Mesodermal cell (in vitro differentiated cells): ENCODE results near the gene TSPAN4.

ENCODE experiments used
- H3K27ac ChIP-seq: 2 replicates; pipeline ENCODE4 v1.7.0; 2013; ENCODE audit warnings: mild to moderate bottlenecking, low read depth, low read length, moderate library complexity; ENCODE audit not compliant: severe bottlenecking
- H3K36me3 ChIP-seq: 2 replicates; pipeline ENCODE4 v1.7.1; 2013; ENCODE audit warnings: mild to moderate bottlenecking, low read length, moderate library complexity; ENCODE audit not compliant: control insufficient read depth, insufficient read depth
- H3K4me1 ChIP-seq: one replicate; pipeline ENCODE4 v1.7.1; 2013; ENCODE audit warnings: mild to moderate bottlenecking, low read length; ENCODE audit not compliant: insufficient read depth, control insufficient read depth, poor library complexity, severe bottlenecking
- H3K4me3 ChIP-seq: 2 replicates; pipeline ENCODE4 v1.7.0; 2013; ENCODE audit warnings: low read length, control low read depth, mild to moderate bottlenecking; ENCODE audit not compliant: insufficient read depth, poor library complexity, severe bottlenecking; ENCODE audit errors: extremely low read depth
- H3K9me3 ChIP-seq: 2 replicates; pipeline ENCODE4 v1.7.1; 2013; ENCODE audit warnings: mild to moderate bottlenecking, low read length, moderate library complexity; ENCODE audit not compliant: control insufficient read depth
- WGBS, 2 experiments: methylation state at CpG; one replicate each; pipeline ENCODE4 v1.1.5; 2013; ENCODE audit warnings: missing lambda C conversion rate in 2 of 2; ENCODE audit not compliant: insufficient coverage in 2 of 2; 5-methylcytosine and 5-hydroxymethylcytosine counted together

The TSPAN4 gene

GRCh38 chr11:837990-838307, 4.7 kb upstream of the TSPAN4 start:
- H3K36me3 ChIP-seq: peaks cover 60% of the 10 kb centered on the region
- H3K9me3 ChIP-seq: no peaks in the 10 kb centered on the region
- H3K27ac ChIP-seq: no peak overlapping the region
- H3K4me1 ChIP-seq: peaks cover 10% of the 10 kb centered on the region
- 91 to 92% methylated on average over 8 of the region's 8 CpGs for WGBS, 2 experiments
- H3K4me3 ChIP-seq: no peak overlapping the region

DNA sequence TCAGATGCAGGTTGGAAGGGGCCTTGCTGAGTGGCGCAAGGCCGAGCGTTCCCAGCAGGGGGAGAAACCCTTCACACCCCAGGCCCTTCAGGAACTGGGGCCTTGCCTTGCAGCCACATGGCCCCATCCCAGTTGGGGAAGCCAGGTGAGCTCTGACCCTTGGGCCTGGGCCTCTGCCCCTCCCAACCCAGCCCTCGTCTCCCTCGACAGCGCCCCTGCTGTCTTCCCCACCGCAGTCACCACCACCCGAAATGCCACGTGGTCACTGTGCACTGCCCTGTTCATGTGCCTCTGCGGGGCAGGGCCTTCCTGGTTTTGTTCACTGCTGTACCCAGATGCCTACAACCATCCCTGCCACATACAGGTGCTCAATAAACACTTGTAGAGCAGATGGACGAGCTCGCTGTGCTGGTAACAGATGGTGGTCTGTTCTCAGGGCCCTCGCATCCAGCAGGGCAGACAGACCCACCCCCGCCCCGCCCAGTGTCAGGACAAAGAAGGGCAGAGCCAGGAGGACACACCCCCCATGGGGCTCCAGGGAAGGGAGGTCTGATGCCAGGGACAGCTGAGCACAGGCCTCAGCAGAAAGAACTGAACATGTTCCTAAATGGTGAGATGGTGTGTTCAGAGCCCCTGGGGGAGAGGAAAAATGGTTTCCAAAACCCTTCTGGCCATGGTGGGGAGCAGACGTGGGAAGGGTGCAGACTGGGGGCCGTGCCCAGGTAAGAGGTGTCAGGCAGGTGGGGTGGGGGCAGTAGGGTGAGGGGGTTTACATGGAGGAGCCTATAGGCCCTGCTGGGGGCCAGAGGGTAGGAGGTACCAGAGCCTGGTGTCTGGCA, 4.0 kb upstream of the TSPAN4 start:
- WGBS, 2 experiments: 81 to 83% methylated on average over 15 to 17 of the region's 17 CpGs
- no peak overlapping the region for H3K4me3 ChIP-seq
- H3K9me3 ChIP-seq: no peaks in the 10 kb centered on the region
- no peak overlapping the region for H3K27ac ChIP-seq
- peaks cover 10% of the 10 kb centered on the region for H3K4me1 ChIP-seq
- peaks cover 60% of the 10 kb centered on the region for H3K36me3 ChIP-seq

DNA sequence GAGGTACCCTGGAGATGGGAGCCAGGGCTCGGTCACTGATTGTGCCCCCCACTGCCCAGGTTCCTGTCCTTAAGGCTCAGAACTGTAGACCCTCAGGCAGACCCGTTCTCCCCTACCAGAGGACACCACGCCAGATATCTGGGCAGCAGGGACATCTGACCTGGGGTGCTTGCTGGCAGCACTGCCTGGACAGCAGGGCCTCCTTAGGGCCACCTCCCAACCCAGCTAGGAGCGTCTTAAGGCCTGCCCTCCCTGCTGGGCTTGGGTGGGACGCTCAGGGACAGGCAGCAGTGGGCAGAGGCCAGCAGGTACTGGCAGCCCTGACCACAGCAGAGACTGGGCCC, 3.4 kb upstream of the TSPAN4 start:
- H3K9me3 ChIP-seq: no peaks in the 10 kb centered on the region
- H3K36me3 ChIP-seq: peaks cover 60% of the 10 kb centered on the region
- H3K4me1 ChIP-seq: peaks cover 12% of the 10 kb centered on the region
- WGBS, 2 experiments: 97 to 98% methylated on average over 5 of the region's 5 CpGs
- H3K27ac ChIP-seq: no peak overlapping the region
- no peak overlapping the region for H3K4me3 ChIP-seq

DNA sequence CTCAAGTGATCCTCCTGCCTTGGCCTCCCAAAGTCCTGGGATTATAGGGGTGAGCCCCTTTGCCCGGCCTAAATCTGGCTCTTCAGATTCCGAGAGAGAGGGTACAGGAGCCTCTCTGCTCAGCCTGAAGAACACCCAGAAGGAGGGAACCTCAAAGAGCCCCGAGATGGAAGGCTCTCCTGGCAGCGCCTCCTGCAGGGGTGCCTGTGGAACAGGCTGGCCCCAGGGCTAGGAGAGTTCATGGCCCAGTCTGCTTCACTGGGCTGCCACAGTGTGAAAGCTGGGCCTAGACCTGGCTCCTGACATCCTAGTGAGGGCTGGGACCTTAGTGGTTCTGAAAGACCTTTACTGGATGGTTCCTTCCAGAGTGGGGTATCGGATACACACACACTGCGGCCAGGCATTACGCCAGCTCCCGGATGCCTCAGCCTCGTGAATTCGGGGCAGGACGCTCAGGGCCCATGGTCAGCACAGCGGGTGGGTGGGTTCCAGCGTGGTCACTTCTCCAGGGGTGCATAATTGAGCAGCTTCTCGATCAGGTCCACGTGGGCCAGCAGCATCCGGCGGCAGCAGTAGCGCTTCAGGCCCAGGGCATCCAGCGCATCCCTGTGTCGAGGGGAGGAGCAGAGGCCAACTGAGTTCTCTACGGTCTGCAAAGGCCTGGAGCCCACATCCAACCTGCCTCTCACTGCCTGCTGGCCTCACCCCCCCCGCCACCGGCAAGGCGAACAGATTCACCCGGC, 2.6 kb upstream of the TSPAN4 start:
- no peaks in the 10 kb centered on the region for H3K9me3 ChIP-seq
- H3K27ac ChIP-seq: no peak overlapping the region
- H3K4me1 ChIP-seq: peaks cover 8% of the 10 kb centered on the region
- 92 to 97% methylated on average over 23 to 25 of the region's 25 CpGs for WGBS, 2 experiments
- peaks cover 57% of the 10 kb centered on the region for H3K36me3 ChIP-seq
- H3K4me3 ChIP-seq: no peak overlapping the region

DNA sequence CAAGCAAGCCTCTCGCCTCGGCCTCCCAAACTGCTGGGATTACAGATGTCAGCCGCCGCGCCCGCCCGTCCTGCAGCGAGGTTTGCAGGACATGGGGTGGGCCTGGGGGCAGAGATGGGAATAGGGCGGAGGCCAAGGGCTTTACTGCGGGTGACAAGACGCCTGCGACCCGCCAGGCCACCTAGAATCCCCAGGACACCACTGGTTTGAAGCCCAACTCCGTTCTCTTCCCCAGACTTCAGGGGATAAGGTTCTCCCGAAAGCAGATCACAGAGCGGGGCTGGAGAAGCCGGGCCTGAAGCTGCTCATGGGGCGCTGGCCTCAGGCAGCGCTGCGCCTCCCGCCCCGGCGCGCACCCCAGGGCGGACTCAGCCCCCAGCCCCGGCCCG, 677 bp upstream of the TSPAN4 start:
- Histone ChIP-seq H3K27ac (peak overlapping the region; percentile 99), H3K36me3 (peaks cover 44% of the 10 kb centered on the region), H3K9me3 (no peaks in the 10 kb centered on the region), H3K4me1 (peaks cover 24% of the 10 kb centered on the region), H3K4me3 (peak overlapping the region; percentile 99)
- 0 to 2% methylated on average over 25 to 26 of the region's 27 CpGs for WGBS, 2 experiments

- Histone ChIP-seq H3K4me3 (peak overlapping the region; percentile 99), H3K27ac (peak overlapping the region; percentile 97), H3K9me3 (no peaks in the 10 kb centered on the region), H3K36me3 (peaks cover 31% of the 10 kb centered on the region), H3K4me1 (peaks cover 24% of the 10 kb centered on the region)
- 0 to 1% methylated on average over 39 to 43 of the region's 53 CpGs for WGBS, 2 experiments
Measured at GRCh38 chr11:843086-843734, 558 bp downstream of the TSPAN4 start.

- peak overlapping the region; percentile 97 for H3K27ac ChIP-seq
- H3K4me3 ChIP-seq: peak overlapping the region; percentile 99
- H3K9me3 ChIP-seq: no peaks in the 10 kb centered on the region
- peaks cover 24% of the 10 kb centered on the region for H3K36me3 ChIP-seq
- WGBS, 2 experiments: 0 to 1% methylated on average over 15 of the region's 25 CpGs
- H3K4me1 ChIP-seq: peaks cover 31% of the 10 kb centered on the region
Measured at GRCh38 chr11:843818-844692, 1.4 kb downstream of the TSPAN4 start.

DNA sequence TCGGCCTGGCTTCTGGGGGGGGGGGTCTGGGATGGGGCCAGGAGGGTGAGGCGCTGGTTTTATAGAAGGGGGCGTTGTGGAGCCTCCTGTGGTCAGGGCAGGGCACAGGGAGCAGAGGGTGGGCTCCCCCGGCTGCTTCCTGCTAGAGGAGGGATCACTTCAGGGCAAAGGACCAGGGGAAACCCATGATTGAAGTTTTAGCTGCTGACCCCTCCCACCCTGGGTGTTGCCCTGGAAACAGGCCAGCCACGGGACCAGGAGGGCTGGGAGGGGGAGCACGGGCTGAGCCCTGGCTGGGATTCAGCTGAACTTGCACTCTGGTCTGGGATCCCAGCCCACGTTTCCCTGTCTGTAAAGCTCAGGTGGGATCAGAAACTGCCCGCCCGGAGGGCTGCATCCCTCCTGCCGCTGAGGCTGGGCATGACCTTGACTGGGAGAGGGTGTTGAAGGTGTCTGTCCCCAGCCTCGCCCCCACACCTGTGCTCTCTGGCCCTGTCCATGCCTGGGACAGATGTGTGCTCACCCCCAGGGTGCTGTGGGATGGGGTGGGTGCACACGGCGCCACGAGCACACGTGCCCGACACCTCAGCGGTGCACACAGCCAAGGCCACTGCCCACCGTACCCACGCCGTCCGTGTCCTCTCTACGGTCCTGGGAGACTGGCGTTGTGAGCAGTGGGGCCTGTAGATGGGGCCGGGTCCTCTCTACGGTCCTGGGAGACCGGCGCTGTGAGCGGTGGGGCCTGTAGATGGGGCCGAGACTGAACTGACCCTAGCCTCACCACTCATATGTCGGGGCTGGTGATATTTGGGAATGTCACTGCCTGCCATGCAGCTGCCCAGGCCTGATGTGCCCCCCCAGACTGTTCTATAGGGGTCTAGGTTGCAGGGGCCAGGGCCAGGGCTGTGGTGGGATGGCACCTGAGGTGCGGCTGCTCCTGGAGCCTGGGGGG, 2.3 kb downstream of the TSPAN4 start:
- peak overlapping the region; percentile 97 for H3K27ac ChIP-seq
- peaks cover 15% of the 10 kb centered on the region for H3K36me3 ChIP-seq
- 41 to 56% methylated on average over 22 to 26 of the region's 31 CpGs for WGBS, 2 experiments
- peaks cover 33% of the 10 kb centered on the region for H3K4me1 ChIP-seq
- H3K4me3 ChIP-seq: peak overlapping the region; percentile 99
- H3K9me3 ChIP-seq: no peaks in the 10 kb centered on the region

DNA sequence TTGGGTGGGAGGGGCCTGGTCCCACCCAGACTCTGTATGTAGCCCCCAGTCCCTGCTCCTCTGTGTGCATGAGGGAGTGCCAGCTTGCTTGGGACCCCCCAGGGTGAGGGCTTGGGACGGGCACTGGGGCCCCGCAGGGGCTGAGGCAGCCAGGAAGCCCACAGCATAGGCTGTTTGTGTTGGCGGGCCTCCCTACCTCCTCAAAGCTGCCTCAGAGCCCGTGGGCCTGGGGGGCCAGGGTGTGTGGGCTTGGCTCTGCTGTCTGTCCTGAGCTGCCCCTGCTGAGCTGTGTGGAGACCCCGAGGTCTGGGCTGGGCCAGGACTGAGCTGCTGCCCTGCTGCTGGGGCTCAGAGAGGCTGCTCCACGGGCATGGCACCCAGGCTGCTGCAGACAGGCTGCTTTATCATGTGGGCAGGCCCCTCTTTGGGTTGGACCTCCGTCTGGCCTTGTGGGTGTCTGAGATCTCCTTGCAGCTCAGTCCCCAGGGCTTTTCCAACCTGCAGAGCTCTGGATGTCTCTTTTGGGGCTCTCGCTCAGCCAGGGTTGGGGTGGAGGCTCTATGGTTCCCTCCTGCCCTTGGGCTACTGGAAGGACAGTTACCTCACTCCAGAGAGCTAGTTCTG, 3.3 kb downstream of the TSPAN4 start:
- no peak overlapping the region for H3K4me3 ChIP-seq
- H3K4me1 ChIP-seq: peaks cover 43% of the 10 kb centered on the region
- no peaks in the 10 kb centered on the region for H3K9me3 ChIP-seq
- no peak overlapping the region for H3K27ac ChIP-seq
- H3K36me3 ChIP-seq: peaks cover 5% of the 10 kb centered on the region
- 70 to 80% methylated on average over 7 of the region's 8 CpGs for WGBS, 2 experiments
